ENCODE measurements around the gene NEURL1B.

DNA sequence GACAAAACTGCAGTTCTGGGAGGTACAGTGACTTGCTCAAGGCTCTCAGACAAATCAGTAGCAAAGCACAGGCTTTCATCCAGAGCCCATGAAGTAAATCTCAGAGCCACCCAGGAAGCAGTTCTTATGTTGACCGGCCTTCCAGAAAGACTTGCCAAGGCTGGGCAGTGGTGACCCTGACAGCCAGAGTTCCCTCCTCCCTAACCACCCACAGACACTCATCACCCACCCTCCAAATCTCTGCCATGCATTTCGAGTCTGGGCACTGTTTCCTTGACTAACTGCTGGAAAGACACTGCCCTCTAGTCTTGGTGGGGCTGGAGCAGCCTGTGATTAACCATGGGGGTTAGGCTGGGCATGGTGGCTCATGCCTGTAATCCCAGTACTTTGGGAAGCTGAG, 21.5 kb downstream of the NEURL1B start:
- TF ChIP-seq, protein P1, sequence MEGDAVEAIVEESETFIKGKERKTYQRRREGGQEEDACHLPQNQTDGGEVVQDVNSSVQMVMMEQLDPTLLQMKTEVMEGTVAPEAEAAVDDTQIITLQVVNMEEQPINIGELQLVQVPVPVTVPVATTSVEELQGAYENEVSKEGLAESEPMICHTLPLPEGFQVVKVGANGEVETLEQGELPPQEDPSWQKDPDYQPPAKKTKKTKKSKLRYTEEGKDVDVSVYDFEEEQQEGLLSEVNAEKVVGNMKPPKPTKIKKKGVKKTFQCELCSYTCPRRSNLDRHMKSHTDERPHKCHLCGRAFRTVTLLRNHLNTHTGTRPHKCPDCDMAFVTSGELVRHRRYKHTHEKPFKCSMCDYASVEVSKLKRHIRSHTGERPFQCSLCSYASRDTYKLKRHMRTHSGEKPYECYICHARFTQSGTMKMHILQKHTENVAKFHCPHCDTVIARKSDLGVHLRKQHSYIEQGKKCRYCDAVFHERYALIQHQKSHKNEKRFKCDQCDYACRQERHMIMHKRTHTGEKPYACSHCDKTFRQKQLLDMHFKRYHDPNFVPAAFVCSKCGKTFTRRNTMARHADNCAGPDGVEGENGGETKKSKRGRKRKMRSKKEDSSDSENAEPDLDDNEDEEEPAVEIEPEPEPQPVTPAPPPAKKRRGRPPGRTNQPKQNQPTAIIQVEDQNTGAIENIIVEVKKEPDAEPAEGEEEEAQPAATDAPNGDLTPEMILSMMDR (IDR thresholded peaks at IDR 0.05): no peak
- TF ChIP-seq POLR2A (IDR thresholded peaks at IDR 0.05): no peak

Data from right lobe of liver (tissue), 4 donors.